Activated naive CD4-positive, alpha-beta T cell treated with Interleukin-2 at 50 U/mL for 16 hours (primary cell): ENCODE measurements around the gene GAB1.

Source experiments
- DNase-seq: peaks from one replicate; pipeline ENCODE4 v3.0.0-alpha.2; 2020

GAB1 gene

GRCh38 chr4:143424276-143424675 lies 87.6 kb downstream of the GAB1 start:
- DNase-seq = no peak

- no peak for DNase-seq
These were observed 95.0 kb downstream of the GAB1 start for GRCh38 chr4:143431526-143432257.

GRCh38 chr4:143432258-143432591 lies 95.5 kb downstream of the GAB1 start:
- DNase-seq = no peak

DNA sequence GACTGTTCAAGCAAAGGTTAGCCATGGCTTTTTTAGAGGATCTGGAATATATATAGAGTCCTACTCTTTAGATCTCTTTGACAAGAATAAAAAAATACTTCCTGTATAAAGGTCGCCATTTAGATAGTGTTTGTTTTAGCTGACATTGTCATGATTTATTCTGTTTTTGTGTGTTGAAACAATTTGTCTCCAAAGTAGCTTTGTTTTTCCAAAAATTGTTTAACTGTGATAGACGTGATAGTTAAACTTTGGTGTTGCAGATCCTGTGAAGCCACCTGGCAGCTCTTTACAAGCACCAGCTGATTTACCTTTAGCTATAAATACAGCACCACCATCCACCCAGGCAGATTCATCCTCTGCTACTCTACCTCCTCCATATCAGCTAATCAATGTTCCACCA lies 96.6 kb downstream of the GAB1 start:
- DNase-seq = no peak

DNA sequence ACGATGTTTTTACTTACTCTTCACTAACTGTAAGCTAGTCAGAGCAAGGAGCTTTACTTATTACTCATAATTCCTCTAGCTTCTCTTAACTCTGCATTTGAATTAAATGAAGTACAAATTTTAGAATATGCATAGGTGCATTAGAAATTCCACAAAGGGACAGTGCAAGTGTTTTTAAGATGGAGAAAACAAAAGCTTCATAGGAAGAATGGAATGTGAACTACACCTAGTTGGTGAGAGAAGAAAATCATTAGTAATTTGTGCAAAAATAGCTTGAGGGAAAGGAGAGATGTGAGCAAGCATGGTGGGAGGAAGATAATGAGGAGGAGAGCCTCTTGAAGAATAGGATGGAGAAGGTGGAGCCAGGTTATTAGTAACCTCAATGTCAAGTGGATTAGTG lies 99.3 kb downstream of the GAB1 start:
- DNase-seq = no peak

DNA sequence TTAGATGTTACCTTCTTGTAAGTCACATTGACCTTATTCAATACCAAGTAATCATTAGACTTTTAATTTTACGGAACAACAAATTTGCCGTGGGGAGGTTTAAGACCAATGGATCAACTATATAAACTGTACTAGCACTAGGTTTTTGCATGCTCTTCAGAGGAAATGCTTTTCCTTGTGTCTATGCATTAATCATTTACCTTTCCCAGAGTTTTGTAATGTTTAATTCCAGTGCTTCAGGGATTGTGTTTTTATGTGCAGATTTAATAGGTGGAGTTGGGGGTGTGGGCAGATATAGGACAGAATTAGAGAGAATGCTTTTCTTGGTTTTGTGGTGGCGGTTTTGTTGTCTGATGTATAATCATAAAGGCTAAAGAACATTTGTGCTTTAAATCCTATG lies 100.8 kb downstream of the GAB1 start:
- no peak for DNase-seq

DNA sequence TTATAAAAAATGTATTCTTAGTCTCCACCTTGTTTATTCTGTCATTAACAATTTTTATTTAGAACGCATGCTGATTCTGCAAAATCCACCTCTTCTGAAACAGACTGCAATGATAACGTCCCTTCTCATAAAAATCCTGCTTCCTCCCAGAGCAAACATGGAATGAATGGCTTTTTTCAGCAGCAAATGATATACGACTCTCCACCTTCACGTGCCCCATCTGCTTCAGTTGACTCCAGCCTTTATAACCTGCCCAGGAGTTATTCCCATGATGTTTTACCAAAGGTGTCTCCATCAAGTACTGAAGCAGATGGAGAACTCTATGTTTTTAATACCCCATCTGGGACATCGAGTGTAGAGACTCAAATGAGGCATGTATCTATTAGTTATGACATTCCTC lies 101.3 kb downstream of the GAB1 start:
- DNase-seq = no peak

DNA sequence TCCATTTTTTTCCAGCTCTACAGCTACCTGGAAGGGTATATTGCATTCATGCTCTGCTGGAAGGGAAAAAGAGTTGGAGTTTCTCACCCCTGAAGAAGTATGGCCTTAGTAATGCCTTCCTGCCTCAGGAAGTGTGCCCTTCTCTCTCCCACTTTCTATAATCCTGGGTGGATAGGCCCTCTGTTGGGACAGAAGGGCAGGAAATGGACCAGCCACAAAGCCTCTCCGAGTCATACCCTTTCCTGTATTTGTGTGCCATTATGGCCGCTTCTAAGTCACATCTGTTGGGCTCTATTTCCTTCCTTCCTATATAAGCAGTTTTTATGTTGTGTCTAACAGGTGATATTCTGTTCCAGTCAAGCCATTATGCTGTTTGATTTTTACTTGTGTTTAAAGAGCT lies 102.0 kb downstream of the GAB1 start:
- DNase-seq = no peak

DNA sequence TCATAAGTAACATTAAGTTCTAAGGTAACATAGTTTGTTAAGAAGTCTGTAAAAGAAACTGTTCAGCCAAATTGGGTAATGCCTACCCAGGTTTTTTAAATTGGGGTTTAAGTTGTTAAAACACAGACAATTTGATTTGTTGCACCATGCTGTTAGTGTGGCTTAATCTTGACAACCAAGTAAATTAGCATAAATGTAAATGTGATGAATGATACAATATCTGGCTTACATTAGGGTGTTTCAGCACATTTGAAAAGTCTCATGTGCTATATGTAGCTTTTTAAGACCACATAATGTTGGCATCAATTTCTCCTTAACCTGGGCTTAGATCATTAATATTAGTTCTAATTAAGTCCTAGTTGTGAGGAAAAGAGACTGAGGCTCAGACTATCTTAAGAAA lies 104.4 kb downstream of the GAB1 start:
- no peak for DNase-seq

GRCh38 chr4:143441678-143442077 lies 105.0 kb downstream of the GAB1 start:
- no peak for DNase-seq

- DNase-seq = no peak
These were observed 107.1 kb downstream of the GAB1 start for GRCh38 chr4:143443728-143444127.

DNA sequence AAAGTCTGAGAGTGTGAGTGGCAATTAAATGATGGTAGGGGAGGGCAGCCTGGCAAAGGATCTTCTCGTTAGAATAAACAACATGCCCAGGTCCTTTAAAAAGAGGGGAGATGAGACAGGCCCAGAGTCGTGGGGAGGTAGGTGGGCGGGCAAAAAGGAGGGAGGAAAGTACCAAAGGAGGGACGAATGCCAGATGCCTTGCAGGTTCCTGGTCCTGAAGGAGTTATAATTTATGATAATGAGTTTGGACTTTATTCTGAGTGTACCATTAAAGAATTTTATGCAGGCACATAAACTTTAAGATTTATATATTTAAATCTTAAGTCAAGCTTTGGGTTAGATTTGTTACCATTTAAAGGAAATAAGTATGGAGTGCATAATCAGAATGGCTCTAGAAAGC lies 114.5 kb downstream of the GAB1 start:
- DNase-seq = no peak

GRCh38 chr4:143455211-143455610 lies 118.5 kb downstream of the GAB1 start:
- no peak for DNase-seq

DNA sequence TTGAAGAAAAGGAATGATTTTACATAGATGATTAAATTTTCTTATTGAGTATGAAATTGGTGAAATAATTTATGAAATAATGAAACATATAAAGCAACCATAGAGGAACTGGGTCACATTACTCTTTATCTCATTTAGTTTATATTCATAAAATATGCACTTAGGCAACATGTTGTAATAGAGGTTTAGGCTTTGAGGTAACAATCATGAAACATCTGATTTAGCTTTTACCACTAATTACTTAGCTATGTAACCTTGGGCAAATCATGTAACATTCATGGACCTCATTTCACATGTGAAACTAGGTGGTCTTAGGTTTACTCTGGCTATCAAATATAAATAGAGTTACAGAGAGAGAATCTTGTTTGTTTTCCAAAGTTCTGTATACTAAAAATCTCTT lies 122.3 kb downstream of the GAB1 start:
- DNase-seq = no peak

GRCh38 chr4:143473334-143474126 lies 136.9 kb downstream of the GAB1 start:
- no peak for DNase-seq

- no peak for DNase-seq
These were observed 140.8 kb downstream of the GAB1 start for GRCh38 chr4:143477487-143477886.

GRCh38 chr4:143481361-143481760 lies 144.7 kb downstream of the GAB1 start:
- no peak for DNase-seq

DNA sequence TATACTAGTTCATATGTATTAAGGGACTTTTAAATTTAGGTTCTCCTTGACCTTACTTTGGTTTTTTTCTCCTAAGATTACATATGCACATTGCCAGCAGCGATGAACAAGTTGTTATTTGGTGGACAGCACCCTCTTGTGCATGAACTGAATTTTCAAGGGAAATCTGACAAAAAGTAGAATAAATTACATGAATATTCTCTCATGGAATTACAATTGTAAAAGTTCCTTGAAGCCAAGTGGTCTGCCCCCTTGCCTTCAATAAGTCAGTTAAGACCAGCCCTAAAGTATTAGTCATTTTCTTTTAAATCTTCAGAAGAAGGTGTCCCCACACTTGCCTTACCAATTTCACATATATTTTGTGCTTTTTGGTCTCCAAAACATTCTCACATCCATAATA lies 146.2 kb downstream of the GAB1 start:
- no peak for DNase-seq

DNA sequence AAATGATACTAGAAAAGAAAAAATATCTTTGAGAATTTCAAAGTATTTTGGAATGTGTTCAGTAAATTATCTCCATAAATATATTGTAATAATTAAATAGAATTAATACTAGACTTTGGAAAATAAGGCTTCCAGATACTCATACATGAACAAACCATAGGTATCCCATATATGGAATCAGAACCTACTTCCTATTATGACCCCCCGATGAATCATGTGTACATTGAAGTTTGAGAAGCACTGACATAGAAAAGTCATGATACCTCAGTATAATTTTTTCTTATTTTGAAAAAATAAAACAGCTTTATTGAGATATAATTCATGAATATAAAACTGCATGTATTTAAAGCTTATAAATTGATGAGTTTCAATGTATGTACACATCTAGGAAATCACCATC lies 149.6 kb downstream of the GAB1 start:
- no peak for DNase-seq

- DNase-seq = no peak
These were observed 152.0 kb downstream of the GAB1 start for GRCh38 chr4:143488687-143489086.

- DNase-seq = no peak
These were observed 152.4 kb downstream of the GAB1 start for GRCh38 chr4:143489106-143489505.

GRCh38 chr4:143498021-143498420 lies 161.3 kb downstream of the GAB1 start:
- DNase-seq = no peak

- no peak for DNase-seq
These were observed 165.6 kb downstream of the GAB1 start for GRCh38 chr4:143502231-143502630.

DNA sequence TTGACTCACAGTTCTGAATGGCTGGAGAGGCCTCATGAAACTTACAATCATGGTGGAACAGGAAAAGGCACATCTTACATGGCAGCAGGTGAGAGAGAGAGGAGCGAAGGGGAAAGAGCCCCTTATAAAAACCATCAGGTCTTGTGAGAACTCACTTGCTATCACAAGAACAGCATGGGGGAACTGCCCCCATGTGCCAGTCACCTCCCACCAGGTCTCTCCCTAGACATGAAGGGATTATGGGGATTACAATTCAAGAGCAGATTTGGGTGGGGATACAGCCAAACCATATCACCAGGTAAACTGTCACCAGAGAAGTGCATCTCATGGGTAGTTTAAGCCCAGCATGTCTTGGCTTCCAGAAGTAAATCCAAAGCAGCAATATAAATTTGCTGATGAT lies 169.4 kb downstream of the GAB1 start:
- no peak for DNase-seq

GRCh38 chr4:143511906-143512305 lies 175.2 kb downstream of the GAB1 start:
- no peak for DNase-seq
